ENCODE results near the gene HOXB8.

Gene HOXB8

GRCh38 chr17:48637323-48638260 lies 22.5 kb upstream of the HOXB8 start:
- DNase-seq (ENCODE audit: low spot score), result no peak

GRCh38 chr17:48636177-48637018 lies 21.3 kb upstream of the HOXB8 start:
- peak; percentile 81 for DNase-seq (ENCODE audit: low spot score)

GRCh38 chr17:48634493-48635208 lies 19.6 kb upstream of the HOXB8 start:
- no peak for DNase-seq (ENCODE audit: low spot score)

DNA sequence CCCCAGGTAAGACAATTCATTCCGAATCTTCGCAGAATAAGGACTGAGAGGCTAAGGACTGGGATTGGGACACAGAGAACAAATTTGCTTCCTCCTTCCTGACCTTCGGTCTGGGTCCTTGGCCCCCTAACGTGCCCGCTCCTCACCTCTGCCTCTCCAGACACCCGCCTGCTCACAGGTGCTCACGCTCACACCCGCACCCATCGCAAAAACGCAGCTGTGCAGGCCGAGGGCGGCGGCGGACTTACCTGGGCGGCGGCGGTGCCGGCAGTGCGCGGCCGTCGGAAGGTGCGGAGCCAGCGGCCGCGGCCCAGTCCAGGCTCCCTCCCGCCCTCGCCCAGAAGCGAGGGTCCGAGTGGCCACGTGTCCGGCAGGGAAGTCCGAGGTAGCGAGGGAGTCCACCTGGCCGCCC lies 18.2 kb upstream of the HOXB8 start:
- no peak for DNase-seq (ENCODE audit: low spot score)

- no peak for DNase-seq (ENCODE audit: low spot score)
Measured at GRCh38 chr17:48632579-48633265, 17.6 kb upstream of the HOXB8 start.

DNA sequence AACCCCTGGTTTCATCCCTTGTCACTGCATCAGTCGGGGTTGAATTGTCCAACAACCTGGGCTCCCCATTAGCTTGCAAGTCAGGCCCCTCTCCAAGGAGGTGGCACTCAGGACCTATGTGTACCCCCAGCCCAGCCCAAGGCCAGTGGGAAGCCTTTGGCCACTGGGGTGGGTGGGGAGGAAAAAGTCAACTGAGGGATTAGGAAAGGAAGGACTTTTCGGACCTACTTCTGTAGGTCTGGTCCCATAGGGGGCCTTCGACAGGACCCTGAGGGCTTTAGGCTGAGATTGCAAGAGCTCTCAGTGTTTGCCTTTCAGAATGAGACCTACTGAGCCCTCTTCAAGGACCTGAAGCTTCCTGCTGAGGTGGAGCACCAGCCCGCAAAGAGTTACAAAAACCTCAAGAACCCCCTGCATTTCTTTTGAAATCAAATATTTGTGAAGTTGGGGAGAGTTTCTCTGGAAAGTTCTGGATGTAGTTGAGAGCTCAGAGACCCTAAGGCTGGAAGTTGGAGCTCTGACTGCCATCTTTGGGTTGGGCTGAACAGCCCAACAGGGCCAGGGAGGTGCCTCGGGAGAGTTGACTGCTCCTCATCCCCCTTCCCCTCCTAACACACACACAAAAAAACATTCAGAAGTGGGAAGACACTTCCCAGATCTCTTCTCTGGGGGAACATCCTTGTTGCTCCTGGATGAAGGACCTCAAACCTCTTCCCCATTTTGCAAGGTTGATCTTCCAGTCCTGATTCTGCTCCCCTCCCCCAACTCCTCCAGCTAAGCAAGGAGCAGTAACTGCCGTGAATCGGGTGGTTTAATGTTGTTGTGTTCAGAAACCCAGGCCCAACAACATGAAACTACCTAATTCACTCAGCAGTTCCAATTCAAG lies 16.8 kb upstream of the HOXB8 start:
- DNase-seq (ENCODE audit: low spot score), result no peak

- no peak for DNase-seq (ENCODE audit: low spot score)
Measured at GRCh38 chr17:48630925-48631692, 16.0 kb upstream of the HOXB8 start.

DNA sequence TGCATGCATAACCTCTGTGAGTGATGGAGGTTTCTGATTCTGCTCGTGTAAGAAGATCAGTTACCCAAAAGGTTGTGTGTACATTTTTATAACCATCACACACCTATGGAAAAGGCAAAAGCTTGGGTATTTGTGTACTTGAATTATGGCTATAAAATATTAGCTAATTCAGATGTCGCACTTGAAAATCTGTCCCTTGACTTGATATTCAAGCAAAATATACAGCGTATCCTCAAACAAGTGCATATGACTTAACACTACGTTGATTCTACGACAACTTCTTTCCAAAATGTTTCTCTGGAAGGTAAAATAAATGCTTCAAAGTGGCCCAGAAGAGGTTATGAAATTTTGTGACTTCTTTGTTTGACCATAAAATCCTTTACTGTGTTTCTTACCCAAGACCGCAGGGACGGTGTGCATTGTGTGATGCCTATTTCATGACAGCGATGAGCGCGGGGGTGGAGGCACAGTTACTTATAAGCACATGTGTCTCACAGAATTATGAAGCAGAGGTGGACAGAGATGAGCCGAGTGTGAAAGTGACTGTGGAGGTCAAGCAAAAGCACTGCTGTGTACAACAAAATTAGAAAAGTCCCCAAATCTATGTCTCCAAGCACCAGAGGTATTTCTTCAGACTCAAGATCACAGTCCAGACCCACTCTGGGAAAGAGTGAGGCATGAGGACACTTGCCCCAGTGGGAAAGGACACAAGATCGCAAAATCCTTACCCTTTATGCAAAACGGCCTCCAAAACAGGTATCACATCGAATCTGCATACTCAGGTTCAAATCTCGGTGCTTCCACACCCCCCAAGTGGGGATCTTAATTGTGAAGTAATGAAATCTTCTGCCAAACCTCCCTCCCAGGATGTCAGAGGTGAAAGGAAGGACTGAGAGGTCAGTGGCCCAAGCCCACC lies 15.2 kb upstream of the HOXB8 start:
- no peak for DNase-seq (ENCODE audit: low spot score)

GRCh38 chr17:48629411-48629759 lies 14.3 kb upstream of the HOXB8 start:
- no peak for DNase-seq (ENCODE audit: low spot score)

DNA sequence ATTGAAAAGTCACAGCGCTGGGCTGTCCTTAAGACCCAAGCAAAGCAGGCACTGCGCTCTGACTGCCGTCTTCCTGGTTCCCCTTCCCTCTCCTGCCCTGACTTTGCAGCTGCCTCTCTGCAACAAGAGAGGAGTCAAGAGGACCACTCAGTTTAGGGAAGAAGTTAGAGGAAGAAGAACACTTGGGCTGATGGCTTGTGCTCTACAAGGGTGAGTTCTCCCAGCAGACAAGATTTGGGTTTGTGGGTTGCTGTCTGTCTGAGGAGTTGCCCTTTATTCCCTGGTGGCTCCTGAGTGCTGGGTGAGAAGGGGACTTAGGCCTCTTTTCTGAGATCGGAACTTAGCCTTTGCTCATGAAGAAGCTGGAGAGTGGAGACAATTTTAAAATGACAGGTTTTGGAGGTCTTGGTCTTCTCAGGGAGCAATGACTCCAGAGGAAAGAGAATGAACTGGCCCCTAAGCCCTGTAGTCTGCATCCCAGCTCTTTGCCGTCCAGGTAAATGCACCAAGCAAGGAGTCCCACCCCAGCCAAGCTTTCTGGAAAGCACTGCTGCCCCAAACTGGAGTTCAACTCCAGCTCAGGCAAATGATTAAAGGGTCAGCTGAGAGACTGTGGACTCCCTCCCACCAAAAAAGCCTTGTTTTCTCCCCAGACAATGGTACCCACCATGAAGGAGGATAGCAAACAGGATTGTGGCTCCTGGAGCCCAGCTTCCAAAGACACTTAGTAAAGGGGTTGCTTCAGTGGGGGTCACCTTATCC lies 13.7 kb upstream of the HOXB8 start:
- DNase-seq (ENCODE audit: low spot score), result no peak

GRCh38 chr17:48627623-48628521 lies 12.8 kb upstream of the HOXB8 start:
- DNase-seq (ENCODE audit: low spot score), result no peak

DNA sequence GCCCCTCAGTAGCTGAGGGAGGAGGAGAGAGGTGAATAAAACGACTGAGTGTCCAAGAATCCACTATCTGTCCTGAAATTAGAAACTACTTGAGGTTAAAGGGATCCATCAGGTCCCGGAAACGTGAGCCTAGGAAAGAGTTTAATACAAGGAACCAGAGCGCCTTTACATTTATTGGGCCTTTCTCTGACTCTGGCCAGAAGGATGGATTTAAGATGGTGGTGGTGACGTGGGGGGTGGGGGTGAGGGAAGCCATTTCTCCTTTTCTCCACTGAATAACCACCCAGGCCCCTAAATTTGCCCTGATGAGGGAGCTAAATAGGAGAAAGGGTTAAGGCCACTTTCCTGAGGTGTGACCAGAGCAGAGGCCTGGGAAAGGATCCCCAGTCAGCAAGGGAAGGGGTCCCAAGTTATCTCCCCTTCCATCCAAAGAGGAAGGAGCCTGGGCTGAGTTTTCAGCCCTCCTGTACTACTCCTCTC lies 12.1 kb upstream of the HOXB8 start:
- DNase-seq (ENCODE audit: low spot score), result no peak

- no peak for DNase-seq (ENCODE audit: low spot score)
Measured at GRCh38 chr17:48626245-48627117, 11.4 kb upstream of the HOXB8 start, which contains the start of gene HOXB9. Gene HOXB9, minus strand, starts transcription at chr17:48626358. Its CDS starts 89 bp downstream, at chr17:48626269.

DNA sequence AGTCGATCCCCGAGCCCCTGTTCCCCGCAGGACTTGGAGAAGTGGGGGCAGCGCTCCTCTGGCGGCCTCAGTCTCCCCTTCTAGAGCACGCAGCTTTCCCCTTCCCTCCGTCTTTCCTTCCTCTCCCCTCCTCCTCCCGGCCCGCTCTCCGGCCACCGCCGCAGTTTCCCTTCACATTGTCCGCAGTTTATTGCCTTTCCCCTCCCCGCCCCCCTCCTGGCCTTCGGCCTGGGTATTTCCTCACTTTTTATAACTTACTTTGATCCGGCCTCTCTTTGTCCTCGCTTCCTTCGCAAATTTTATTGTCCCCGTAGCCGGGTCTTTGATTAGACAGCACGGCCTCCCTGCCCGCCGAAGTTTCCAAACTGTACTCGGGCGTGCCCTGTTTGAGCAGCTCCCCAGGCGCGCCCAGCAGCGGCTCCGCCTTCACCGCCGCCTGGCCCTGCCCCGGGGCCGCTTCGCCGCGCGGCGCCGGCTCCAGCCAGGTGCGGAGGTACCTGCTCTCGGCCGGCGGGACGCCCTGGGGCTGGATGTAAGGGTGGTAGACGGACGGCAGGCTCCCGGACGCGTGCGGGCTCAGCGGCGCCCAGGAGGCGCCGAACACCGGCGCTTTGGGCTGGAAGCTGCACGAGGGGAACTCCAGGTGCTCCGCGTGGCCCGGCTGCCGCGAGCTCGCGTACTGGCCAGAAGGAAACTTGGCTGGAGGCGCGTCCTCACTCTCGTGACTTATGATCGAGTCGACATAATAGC lies 10.6 kb upstream of the HOXB8 start:
- DNase-seq (ENCODE audit: low spot score), result peak; percentile 58
